Activated T-helper 1 cell treated with anti-CD3 and anti-CD28 coated beads, Interleukin-2, amount 50 U/mL, for 16 hours (primary cell): ENCODE results near the gene SDC4.
A peak's percentile ranks its signal among the peaks of the same experiment; 100 is the strongest.

Source experiments
- DNase-seq, 2 donors: peaks; one replicate each; pipeline ENCODE4 v3.0.0-alpha.2; 2020; ENCODE audit warnings: low read depth in 1 of 2, low spot score in 1 of 2

The SDC4 gene

GRCh38 chr20:45318948-45319347, 29.3 kb downstream of the SDC4 start:
- no peak for DNase-seq

GRCh38 chr20:45318386-45318939, 29.8 kb downstream of the SDC4 start:
- no peak for DNase-seq

DNA sequence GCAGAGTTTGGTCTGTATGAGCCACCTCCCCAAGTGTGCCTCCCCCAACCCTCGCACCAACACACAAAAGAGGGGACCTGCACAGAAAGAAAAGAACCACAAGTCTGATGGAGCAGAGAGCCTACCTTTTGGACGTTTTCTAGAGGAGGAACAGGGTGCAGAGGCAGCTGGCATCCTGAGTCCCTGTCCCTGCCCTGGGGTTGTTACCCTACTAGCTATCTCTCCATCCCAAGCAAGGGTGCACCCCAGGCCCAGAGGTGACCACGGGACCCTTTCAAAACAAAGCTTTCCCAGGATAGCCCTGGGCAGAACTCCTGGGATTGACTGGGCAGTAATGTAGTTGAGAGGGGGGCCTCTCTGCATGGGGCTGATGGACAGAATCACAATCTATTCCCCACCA, 30.4 kb downstream of the SDC4 start:
- no peak for DNase-seq

DNA sequence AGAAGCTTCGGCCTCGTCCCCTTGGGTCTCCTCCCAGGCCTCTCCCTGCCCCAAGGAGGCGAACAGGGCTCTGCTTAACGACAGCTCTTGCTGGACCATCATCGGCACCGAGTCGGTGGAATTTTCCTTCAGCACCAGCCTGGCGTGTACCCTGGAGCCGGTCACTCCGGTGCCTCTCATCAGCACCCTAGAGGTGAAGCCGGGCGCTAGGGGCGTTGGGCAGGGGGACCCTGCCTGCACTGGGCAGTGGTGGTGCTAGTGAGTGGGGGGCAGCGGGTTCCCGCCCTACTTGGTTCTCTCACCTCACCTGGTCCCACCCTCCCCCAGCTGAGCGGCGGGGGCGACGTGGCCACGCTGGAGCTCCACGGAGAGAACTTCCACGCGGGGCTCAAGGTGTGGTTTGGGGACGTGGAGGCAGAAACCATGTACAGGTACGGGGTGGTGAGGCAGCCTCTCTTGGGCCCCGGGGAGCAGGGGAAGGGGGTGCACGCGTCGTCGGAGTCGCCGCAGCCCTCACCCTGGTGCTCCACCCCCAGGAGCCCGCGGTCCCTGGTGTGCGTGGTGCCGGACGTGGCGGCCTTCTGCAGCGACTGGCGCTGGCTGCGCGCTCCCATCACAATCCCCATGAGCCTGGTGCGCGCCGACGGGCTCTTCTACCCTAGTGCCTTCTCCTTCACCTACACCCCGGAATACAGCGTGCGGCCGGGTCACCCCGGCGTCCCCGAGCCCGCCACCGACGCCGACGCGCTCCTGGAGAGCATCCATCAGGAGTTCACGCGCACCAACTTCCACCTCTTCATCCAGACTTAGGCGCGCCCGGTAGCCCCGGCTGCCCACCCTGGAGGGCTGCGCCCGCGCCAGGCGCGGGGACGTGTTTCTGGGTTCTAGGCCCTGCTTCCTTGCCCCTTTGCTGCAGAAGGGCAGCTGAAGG, 31.8 kb downstream of the SDC4 start:
- DNase-seq: no peak

- DNase-seq: no peak
These were observed 32.6 kb downstream of the SDC4 start for GRCh38 chr20:45315672-45316071.

- DNase-seq: no peak
These were observed 34.3 kb downstream of the SDC4 start for GRCh38 chr20:45313943-45314342.

DNA sequence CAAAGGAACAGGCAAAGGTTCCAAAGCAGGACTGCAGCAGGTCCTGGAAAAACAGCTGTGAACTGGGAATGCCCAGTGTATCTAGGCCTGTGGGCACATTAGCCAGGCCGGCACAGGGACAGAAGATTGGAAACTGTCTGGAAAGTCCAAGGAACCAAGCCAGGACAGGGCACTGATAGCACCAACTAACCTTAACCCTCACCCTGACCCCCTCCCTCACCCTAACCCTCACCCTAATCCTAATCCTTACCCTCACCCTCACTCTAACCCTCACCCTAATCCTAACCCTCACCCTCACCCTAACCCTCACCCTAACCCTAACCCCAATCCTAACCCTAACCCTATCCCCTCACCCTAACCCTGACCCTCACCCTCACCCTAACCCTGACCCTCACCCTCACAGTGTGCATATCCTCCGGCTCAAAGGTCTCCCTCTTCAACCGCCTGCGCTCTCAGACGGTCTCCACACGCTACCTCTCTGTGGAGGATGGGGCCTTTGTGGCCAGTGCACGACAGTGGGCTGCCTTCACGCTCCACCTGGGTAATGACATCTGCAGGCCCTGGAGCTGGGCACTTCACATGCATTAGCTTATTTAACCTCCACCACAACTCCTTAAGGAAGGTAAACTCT, 35.0 kb downstream of the SDC4 start:
- no peak for DNase-seq

DNA sequence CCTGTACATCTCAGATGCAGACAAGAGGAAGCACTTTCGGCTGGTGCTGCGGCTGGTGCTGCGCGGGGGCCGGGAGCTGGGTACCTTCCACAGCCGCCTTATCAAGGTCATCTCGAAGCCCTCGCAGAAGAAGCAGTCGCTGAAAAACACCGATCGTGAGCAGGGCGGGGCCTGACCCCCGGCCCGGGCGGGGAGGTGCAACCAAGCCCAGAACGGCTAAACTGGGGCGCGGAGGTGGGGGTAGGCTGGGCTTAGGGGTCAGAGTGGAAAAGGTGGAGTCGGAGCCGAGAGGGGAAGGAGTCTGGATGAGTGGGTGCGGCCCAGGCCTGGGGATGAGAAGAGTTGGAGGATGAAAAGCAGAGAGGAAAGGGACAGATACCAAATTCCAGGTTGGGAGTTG, 36.0 kb downstream of the SDC4 start:
- DNase-seq: no peak

DNA sequence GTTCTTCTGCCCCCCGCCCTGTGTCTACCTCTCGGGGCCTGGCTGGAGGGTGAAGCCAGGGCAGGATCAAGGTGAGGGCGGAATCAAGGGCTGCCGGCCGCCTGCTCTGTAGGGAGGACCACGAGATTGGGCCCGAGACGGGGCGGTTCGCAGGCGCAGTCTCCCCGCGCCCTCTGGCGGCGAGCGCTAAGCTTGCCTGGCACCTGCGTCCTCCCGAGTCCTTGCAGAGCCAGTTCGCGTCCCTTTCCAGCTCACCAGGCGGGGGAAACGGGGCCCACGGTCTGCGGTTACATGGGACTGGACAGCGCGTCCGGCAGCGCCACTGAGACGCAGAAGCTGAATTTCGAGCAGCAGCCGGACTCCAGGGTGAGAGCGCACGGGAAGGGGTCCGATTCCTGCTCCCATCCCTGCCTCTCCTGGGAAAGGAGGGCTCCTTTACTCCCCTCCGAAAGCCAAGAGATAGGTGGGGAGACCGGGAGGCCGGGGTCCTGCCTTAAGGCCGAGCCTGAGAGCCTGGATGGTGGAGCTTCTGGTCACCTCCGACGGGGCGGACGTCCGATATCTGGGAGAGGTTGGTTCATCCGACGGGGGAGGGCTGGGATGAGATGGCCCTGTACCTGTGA, 36.5 kb downstream of the SDC4 start:
- DNase-seq: peak; percentile 32 to 34

DNA sequence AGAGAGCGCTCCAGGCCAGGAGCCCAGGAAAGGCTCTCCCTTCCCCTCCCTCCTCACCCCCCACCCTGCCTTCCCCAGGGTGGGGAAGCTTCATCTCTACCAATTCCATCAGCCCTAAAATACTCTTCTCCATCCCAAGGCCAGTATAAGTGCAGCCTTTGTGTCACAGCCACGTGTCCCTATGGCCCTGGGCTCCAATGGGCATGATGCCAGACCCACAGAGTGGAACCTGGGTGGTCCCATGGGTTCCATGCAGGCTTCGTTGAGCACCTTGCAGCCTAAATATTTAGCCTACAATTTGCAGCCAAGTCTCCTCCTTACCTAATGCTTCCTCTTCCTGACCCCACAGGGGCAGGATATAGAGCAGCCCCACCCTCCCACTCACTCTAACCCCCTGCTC, 39.1 kb downstream of the SDC4 start:
- DNase-seq: no peak

- no peak for DNase-seq
These were observed 40.0 kb downstream of the SDC4 start, which contains the start of gene MATN4 for GRCh38 chr20:45308117-45308778. Gene MATN4, minus strand, starts transcription at chr20:45308299. Its CDS starts 2,717 bp downstream, at chr20:45305582.

- no peak for DNase-seq
These were observed 41.1 kb downstream of the SDC4 start for GRCh38 chr20:45307076-45307640.

DNA sequence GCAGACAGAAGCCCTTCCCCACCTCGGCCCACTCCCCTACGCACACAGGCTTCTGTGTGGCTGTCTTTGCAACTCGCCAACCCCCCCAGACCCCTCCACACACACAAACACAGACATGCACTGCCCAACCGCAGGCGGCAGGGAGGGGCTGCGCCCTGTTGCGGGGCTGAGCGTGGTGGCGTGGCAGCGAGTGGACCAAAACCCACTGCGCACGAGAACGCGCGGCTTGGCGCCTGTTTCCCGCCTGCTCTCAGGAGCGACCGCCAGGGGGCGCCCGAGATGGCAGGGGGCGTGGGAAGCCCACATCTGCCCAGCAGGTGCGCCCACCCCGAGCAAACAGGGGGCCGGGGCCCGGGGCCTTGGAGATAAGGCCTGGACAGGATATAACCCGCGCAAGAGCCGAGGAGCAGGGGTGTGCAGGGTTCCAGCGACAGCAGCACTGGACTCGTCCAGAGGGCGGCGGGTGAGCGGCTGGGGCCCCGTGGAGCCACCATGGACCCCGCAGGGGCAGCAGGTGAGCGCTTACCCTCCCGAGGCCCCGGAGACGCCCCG, 41.7 kb downstream of the SDC4 start, which contains the start of gene RBPJL:
RBPJL (plus strand) TSS at position 410 of the 552 bp plus-strand sequence; CDS start at position 493, 83 bp downstream.
- DNase-seq: peak; percentile 20 to 21

DNA sequence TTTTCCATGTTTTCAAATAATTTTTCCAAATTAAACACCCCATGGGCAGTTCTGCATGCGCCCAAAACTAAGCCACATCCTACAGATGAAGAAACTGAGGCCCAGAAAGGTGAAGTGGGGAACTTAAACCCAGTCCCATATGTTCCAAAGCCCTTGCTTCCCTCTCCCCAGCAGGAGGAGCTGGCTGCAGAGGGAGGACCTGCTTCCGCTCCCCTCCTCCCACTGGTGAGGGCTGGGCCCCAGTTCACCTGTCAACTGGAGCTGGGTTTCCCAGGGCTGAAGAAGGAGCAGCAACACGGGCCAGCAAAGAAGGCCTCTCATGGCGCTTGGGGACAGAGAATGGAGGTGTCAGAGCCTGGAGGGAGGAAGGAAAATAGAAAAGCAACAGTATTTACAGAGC, 43.0 kb downstream of the SDC4 start:
- no peak for DNase-seq

DNA sequence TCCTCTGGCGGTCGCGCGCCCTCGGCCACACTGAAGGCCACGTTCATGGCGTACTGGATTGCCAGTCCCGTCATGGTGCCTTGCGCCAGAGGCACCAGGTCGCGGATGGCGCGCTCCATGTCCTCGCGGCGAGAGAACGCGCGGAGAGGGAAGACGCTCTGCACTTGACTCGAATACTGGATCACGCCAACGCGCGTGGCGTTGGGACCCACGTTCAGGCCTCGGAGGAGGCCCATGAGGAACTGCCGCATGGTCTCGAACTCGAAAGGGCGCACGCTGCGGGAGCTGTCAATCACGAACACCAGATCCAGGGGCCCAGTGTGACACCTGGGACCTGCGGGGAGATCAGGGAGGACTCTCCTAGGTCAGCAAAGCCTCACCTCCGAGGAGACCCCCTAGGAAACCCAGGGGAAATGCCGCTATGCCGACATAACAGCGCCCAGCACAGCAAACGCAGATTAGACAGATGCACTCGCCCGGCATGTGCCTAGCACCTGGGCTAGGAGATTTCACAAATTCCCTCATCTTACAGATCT, 43.7 kb downstream of the SDC4 start:
- no peak for DNase-seq

- DNase-seq: no peak
These were observed 44.4 kb downstream of the SDC4 start for GRCh38 chr20:45303586-45304463.

- DNase-seq: no peak
These were observed 46.4 kb downstream of the SDC4 start for GRCh38 chr20:45301824-45302271.

DNA sequence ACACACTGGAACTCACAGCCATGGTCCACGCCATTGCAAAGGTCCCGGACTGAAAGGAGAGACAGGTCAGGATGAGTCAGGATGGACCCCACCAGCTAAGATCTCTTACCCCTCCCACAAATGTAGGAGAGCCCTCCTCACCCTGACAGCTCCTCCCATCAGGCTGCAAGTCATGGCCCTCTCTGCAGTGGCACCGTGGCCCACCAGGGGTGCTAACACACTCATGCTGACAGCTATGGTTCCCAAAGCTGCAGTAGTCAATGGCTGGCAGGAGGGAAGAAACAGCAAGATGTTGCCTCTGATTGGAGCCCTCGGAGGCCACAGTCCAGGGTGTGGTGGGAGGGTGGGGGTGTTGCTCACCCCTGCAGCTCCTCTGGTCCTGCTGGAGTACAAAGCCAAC, 47.3 kb downstream of the SDC4 start:
- DNase-seq: no peak

DNA sequence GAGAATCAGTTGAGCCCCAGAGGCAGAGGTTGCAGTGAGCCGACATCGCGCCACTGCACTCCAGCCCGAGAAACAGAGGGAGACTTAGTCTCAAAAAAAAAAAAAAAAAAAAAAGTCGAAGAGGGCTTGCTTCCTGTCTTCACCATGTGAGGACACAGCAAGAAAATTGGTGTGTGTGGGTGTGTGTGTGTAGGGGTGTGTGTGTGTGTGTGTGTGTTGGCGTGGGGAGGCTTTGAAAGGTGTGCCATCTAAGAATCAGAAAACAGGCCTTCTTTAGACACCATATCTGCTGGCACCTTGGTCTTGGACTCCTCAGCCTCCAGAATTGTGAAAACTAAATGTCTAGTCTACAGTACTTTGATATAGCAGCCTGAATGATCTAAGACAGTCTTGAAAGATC, 48.4 kb downstream of the SDC4 start:
- DNase-seq: no peak
